Measurements from ENCODE around the gene SLC39A11.
"Not testable (repeated sequence)": the region's sequence is repeated elsewhere in the genome, so short reads cannot be mapped to it uniquely, and the experiment has no call there.

Gene SLC39A11

DNA sequence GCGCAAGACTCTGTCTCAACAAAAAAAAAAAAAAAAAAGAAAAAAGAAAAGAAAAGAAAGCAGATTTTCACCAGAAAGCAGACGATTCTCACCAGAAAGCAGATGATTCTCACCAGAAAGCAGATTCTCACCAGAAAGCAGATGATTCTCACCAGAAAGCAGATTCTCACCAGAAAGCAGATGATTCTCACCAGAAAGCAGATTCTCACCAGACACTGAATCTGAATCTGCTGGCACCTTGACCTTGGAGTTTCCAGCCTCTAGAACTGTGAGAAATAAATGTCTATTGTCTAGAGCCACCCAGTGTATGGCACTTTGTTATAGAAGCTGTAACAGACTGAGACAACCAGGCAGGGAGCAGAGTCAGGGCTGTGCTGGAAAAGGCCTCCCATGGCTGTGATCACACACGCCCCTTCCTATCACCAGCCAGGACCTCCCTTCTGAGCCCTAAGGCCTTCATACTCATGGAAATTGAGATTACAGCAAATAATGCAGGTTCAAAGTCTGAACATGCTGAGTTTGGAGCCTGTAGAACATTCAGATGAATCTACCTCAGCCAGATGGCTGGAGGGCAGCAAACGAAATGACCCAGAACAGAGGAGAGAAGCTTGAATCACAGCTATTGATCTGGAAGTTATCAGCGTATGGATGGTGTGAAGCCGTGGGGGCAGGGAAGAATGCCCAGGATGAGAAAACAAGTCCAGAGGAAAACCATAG lies 309.3 kb downstream of the SLC39A11 start:
- Histone ChIP-seq H3K27me3 (ENCODE audit: insufficient read depth, poor library complexity, severe bottlenecking) (no peaks in the 10 kb centered on the region), H3K27ac (replicated peaks) (no peak overlapping the region), H3K4me3 (replicated peaks; ENCODE audit: insufficient read depth, low read length) (no peak overlapping the region)
- DNase-seq (ENCODE audit: low read depth in 1 of 2, low spot score in 1 of 2), result no peak
- TF ChIP-seq SPI1 (IDR thresholded peaks at IDR 0.05; ENCODE audit: borderline replicate concordance, low read depth), result no peak
- no peak for TF ChIP-seq CTCF (IDR thresholded peaks at IDR 0.05; ENCODE audit: insufficient read depth, low read length)
- TF ChIP-seq GABPA (IDR thresholded peaks at IDR 0.05; ENCODE audit: low read depth), result no peak
- no peak for TF ChIP-seq POLR2AphosphoS5 (IDR thresholded peaks at IDR 0.05; ENCODE audit: low read depth)
- TF ChIP-seq, protein P1, sequence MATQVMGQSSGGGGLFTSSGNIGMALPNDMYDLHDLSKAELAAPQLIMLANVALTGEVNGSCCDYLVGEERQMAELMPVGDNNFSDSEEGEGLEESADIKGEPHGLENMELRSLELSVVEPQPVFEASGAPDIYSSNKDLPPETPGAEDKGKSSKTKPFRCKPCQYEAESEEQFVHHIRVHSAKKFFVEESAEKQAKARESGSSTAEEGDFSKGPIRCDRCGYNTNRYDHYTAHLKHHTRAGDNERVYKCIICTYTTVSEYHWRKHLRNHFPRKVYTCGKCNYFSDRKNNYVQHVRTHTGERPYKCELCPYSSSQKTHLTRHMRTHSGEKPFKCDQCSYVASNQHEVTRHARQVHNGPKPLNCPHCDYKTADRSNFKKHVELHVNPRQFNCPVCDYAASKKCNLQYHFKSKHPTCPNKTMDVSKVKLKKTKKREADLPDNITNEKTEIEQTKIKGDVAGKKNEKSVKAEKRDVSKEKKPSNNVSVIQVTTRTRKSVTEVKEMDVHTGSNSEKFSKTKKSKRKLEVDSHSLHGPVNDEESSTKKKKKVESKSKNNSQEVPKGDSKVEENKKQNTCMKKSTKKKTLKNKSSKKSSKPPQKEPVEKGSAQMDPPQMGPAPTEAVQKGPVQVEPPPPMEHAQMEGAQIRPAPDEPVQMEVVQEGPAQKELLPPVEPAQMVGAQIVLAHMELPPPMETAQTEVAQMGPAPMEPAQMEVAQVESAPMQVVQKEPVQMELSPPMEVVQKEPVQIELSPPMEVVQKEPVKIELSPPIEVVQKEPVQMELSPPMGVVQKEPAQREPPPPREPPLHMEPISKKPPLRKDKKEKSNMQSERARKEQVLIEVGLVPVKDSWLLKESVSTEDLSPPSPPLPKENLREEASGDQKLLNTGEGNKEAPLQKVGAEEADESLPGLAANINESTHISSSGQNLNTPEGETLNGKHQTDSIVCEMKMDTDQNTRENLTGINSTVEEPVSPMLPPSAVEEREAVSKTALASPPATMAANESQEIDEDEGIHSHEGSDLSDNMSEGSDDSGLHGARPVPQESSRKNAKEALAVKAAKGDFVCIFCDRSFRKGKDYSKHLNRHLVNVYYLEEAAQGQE (IDR thresholded peaks at IDR 0.05; ENCODE audit: insufficient replicate concordance, low read depth), result no peak

GRCh38 chr17:72782437-72782836 lies 310.1 kb downstream of the SLC39A11 start:
- DNase-seq (ENCODE audit: low read depth in 1 of 2, low spot score in 1 of 2); H3K27me3 ChIP-seq (ENCODE audit: insufficient read depth, poor library complexity, severe bottlenecking); H3K27ac ChIP-seq (replicated peaks); H3K4me3 ChIP-seq (replicated peaks; ENCODE audit: insufficient read depth, low read length): not testable (repeated sequence)

- no peak for TF ChIP-seq POLR2AphosphoS5 (IDR thresholded peaks at IDR 0.05; ENCODE audit: low read depth)
- TF ChIP-seq, protein P1 (IDR thresholded peaks at IDR 0.05; ENCODE audit: insufficient replicate concordance, low read depth), result no peak
- TF ChIP-seq SPI1 (IDR thresholded peaks at IDR 0.05; ENCODE audit: borderline replicate concordance, low read depth), result no peak
- TF ChIP-seq GABPA (IDR thresholded peaks at IDR 0.05; ENCODE audit: low read depth), result no peak
- no peak for TF ChIP-seq CTCF (IDR thresholded peaks at IDR 0.05; ENCODE audit: insufficient read depth, low read length)
- no peaks in the 10 kb centered on the region for H3K27me3 ChIP-seq (ENCODE audit: insufficient read depth, poor library complexity, severe bottlenecking)
- H3K4me3 ChIP-seq (replicated peaks; ENCODE audit: insufficient read depth, low read length), result no peak overlapping the region
- DNase-seq (ENCODE audit: low read depth in 1 of 2, low spot score in 1 of 2), result no peak
- H3K27ac ChIP-seq (replicated peaks), result no peak overlapping the region
These were observed 314.0 kb downstream of the SLC39A11 start for GRCh38 chr17:72778169-72779151.

DNA sequence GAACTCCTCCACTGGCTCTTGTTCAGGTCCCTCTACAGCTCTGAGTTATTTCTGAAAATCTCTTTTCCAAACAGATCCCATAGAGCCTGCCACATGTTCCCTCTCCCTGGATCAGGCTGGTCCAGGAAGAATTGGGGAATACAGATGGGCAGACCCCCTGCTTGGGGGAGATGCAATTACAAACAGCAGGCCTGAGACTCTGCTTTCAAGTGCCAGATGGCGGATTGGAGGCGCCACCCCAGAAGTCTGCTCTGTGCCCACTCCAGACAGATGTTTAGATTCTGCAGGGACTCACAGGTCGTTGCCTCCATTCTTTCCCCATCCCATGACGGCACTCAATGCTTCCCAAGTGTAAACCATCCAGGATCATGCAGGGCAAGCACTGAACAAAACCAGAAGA lies 316.6 kb downstream of the SLC39A11 start:
- no peaks in the 10 kb centered on the region for H3K27me3 ChIP-seq (ENCODE audit: insufficient read depth, poor library complexity, severe bottlenecking)
- no peak overlapping the region for H3K4me3 ChIP-seq (replicated peaks; ENCODE audit: insufficient read depth, low read length)
- no peak for DNase-seq (ENCODE audit: low read depth in 1 of 2, low spot score in 1 of 2)
- no peak overlapping the region for H3K27ac ChIP-seq (replicated peaks)
- TF ChIP-seq CTCF (IDR thresholded peaks at IDR 0.05; ENCODE audit: insufficient read depth, low read length), result no peak
- TF ChIP-seq POLR2AphosphoS5 (IDR thresholded peaks at IDR 0.05; ENCODE audit: low read depth), result no peak
- TF ChIP-seq SPI1 (IDR thresholded peaks at IDR 0.05; ENCODE audit: borderline replicate concordance, low read depth), result no peak
- TF ChIP-seq, protein P1 (IDR thresholded peaks at IDR 0.05; ENCODE audit: insufficient replicate concordance, low read depth), result no peak
- TF ChIP-seq GABPA (IDR thresholded peaks at IDR 0.05; ENCODE audit: low read depth), result no peak

Measured in HL-60 (cell line).